Ectodermal cell (in vitro differentiated cells): ENCODE measurements around the gene CCDC74B.
"Not testable (repeated sequence)": the region's sequence is repeated elsewhere in the genome, so short reads cannot be mapped to it uniquely, and the experiment has no call there.

ENCODE experiments used
- H3K27ac ChIP-seq: 2 replicates; pipeline ENCODE4 v1.7.0; 2013; ENCODE audit warnings: mild to moderate bottlenecking, low read depth, low read length; ENCODE audit not compliant: insufficient read depth, poor library complexity, severe bottlenecking
- H3K27me3 ChIP-seq: 2 replicates; pipeline ENCODE4 v1.7.0; 2013; ENCODE audit warnings: mild to moderate bottlenecking, low read length; ENCODE audit not compliant: insufficient read depth, control insufficient read depth, poor library complexity, severe bottlenecking
- H3K36me3 ChIP-seq: one replicate; pipeline ENCODE4 v1.7.0; 2013; ENCODE audit warnings: low read length; ENCODE audit not compliant: control insufficient read depth, insufficient read depth
- H3K4me1 ChIP-seq: one replicate; pipeline ENCODE4 v1.7.0; 2013; ENCODE audit warnings: low read length; ENCODE audit not compliant: control insufficient read depth, insufficient read depth
- H3K4me3 ChIP-seq: 2 replicates; pipeline ENCODE4 v1.7.0; 2013; ENCODE audit warnings: low read depth, low read length, control low read depth; ENCODE audit not compliant: insufficient read depth
- H3K9me3 ChIP-seq: 2 replicates; pipeline ENCODE4 v1.7.0; 2013; ENCODE audit warnings: mild to moderate bottlenecking, low read length, moderate library complexity; ENCODE audit not compliant: control insufficient read depth
- WGBS, 2 experiments: methylation state at CpG; one replicate each; pipeline ENCODE4 v1.1.7; 2013; ENCODE audit warnings: missing lambda C conversion rate in 2 of 2; 5-methylcytosine and 5-hydroxymethylcytosine counted together

CCDC74B gene

DNA sequence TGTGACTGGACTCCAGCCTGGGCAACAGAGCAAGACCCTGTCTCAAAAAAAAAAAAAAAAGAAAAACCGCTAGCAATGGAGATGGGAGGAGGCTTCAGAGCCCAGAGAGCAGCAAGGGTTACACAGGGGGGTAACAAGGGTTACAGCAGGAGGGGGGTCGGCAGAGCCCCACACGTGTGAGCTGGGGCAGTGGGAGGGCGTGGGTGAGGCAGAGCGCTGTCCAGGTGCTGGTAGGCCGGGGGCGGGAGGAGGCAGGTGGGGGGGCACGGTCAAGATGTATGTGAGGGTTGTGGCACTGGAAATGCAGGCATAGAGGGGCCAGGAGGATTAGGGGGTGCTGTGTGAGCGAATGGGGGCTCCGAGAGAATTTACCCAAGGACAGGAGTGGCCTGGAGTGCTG is 40.5 kb upstream of the CCDC74B start:
- 91 to 96% methylated on average over 10 of the region's 10 CpGs for WGBS, 2 experiments
- no peaks in the 10 kb centered on the region for H3K36me3 ChIP-seq
- H3K4me3 ChIP-seq: no peak overlapping the region
- no peak overlapping the region for H3K27ac ChIP-seq
- peaks cover 11% of the 10 kb centered on the region for H3K4me1 ChIP-seq
- no peaks in the 10 kb centered on the region for H3K27me3 ChIP-seq
- no peaks in the 10 kb centered on the region for H3K9me3 ChIP-seq

DNA sequence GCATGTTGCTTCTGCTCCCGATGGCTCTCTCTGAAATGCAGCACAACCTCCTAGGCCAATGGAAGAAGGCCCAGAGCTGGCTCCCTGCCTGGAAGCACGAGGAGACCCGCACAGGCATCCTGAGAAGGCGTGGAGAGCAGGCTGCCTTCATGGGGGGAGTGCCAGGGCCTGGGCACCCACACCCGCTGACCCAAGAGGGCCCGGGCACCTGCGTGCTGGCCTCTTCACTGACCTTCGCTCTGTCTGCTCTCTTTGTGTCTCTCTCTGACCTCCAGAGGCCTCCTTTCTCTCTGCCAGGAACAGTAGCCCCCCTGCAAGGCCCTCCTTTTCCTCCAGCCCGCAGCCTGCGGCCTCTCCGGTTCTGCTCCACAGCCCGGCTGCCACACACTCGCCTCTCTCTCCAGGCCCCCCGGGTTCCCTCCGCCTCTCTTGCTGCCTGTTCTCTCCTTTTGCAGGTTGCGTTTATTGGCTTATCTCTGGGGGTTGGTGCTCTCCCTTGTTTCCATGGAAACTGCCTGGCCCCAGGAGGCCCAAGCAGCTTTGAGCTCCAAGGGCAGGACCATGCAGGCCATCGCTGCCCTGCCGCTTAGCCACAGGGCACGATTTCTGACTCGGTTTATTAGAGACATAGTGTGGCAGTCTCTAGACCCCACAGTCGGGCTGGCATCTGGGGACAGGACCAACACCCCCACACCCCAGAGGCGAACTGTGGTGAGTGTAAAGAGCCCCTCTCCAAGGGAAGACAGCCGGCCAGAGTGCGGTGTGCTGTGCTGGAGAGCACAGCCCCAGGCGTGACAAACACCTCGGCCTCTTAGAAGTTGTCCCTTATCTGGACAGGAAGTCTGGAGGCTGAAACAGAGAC is 38.8 kb upstream of the CCDC74B start:
- Histone ChIP-seq H3K27me3 (no peaks in the 10 kb centered on the region), H3K4me3 (peak overlapping the region; percentile 16), H3K4me1 (peaks cover 11% of the 10 kb centered on the region), H3K9me3 (no peaks in the 10 kb centered on the region), H3K36me3 (no peaks in the 10 kb centered on the region), H3K27ac (peak overlapping the region; percentile 50)
- 57 to 61% methylated on average over 26 of the region's 26 CpGs for WGBS, 2 experiments

DNA sequence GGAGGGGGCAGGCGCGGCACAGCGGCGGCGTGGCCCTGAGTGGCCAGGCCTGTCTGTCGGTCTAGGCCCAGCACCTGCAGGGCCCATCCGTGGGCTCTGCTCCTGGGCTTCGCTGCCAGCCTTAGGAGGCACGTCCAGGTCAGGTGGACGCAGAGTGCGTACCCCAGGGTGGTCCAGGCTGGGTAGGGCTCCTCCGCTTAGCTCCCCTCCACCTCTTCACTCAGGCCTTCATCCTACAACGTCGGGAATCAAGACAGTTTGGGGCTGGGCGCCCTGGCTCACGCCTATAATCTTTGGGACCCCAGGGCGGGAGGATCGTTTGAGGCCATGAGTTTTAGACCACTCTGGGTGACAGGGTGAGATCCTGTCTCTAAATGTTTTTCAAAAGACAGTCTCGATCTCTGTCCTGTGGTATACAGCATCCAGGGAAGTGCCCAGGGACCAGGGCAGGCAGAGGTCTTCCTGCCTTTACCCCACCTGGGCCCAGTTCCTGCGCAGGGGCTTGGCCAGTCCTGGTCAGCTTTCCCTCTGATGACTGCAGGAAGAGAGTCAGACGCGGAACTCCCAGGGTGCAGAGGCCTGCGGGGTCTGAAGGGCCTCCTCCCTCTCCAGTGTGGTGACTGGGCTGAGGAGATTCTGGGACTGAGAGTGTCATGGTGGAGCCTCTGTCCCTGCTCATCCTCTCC is 38.1 kb upstream of the CCDC74B start:
- not testable (repeated sequence) for H3K27ac ChIP-seq

DNA sequence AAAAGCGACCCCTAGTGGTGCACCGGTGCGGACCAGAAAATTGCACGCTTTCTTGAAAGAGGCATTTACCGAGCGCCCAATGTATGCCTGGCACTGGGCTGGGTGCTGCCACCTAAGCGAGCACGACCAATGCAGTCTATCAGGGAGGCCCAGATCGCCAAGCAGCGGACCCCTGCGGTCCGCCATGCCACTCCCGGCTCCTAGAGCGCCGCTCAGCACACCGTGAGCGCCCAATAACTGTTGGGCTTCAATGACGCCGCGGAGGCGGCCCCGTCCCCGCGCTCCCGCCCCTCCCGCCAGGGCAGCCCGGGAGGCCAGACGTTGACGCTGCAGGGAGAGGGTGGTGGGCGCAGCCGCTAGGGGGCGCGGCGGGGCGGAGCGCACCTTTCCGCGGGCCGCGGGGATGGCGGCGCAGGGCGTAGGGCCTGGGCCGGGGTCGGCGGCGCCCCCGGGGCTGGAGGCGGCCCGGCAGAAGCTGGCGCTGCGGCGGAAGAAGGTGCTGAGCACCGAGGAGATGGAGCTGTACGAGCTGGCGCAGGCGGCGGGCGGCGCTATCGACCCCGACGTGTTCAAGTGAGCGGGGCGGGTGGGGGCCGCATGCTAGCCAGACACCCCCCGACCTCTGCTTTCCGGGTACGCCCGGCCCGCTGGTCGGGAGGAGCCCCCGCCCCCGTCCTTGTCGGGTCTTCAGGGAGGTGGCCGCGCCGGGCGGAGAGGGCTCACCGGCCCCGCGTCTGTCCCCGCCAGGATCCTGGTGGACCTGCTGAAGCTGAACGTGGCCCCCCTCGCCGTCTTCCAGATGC is 37.2 kb upstream of the CCDC74B start, which contains the start of gene MZT2B:
Gene MZT2B, plus strand, starts transcription at position 383 of the 803 bp plus-strand sequence. Its CDS starts 21 bp downstream, at position 404.
- 0% methylated on average over 75 of the region's 86 CpGs for WGBS, 2 experiments
- Histone ChIP-seq H3K27ac (peak within 1 kb of the TSS; percentile 59), H3K4me3 (peak within 1 kb of the TSS; percentile 97), H3K4me1 (peaks cover 11% of the 10 kb centered on the region)
- not testable (repeated sequence) for H3K9me3 ChIP-seq, H3K27me3 ChIP-seq, H3K36me3 ChIP-seq

More for the DNA sequence above, 38.1 kb upstream of the CCDC74B start:
- WGBS, 2 experiments: 39 to 40% methylated on average over 23 of the region's 23 CpGs
- H3K4me3 ChIP-seq: peak overlapping the region; percentile 28
- H3K9me3 ChIP-seq, H3K27me3 ChIP-seq, H3K36me3 ChIP-seq: not testable (repeated sequence)
- H3K4me1 ChIP-seq: peaks cover 11% of the 10 kb centered on the region

DNA sequence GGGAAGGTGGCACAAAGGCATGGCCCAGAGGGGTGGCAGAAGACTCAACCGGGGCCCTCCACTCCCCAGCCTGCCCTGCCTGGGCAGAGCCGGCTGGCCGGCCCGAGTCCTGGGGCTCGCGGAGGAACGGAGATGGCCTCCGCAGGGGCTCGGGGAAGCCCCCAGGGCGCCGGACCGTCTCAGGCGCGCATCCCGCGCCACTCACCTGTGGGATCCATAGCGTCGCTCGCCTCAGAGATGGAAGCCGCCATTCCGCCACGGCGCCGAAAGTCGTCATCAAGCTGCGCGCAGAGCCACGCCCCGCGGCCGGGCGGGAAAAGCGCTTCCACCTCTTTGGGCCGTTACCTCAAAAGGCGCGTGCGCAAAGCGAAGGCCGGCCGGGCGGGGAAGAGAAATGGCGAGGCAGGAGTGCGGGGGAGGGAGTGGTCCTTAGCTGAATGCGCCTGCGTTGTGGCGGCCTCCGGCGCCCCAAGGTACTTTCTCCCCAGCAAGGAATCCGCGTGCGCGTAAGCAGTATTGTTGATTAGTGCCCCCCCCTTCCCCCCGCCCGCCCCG is 36.5 kb upstream of the CCDC74B start, which contains the start of gene SMPD4:
Gene SMPD4, minus strand, starts transcription at position 278 of the 555 bp plus-strand sequence. CDS start 5,010 bp downstream, outside the sequence.
- peak within 1 kb of the TSS; percentile 97 for H3K4me3 ChIP-seq
- peak within 1 kb of the TSS; percentile 59 for H3K27ac ChIP-seq
- WGBS, 2 experiments: 0% methylated on average over 55 of the region's 55 CpGs
- no peaks in the 10 kb centered on the region for H3K36me3 ChIP-seq
- peaks cover 11% of the 10 kb centered on the region for H3K4me1 ChIP-seq
- no peaks in the 10 kb centered on the region for H3K9me3 ChIP-seq
- no peaks in the 10 kb centered on the region for H3K27me3 ChIP-seq

DNA sequence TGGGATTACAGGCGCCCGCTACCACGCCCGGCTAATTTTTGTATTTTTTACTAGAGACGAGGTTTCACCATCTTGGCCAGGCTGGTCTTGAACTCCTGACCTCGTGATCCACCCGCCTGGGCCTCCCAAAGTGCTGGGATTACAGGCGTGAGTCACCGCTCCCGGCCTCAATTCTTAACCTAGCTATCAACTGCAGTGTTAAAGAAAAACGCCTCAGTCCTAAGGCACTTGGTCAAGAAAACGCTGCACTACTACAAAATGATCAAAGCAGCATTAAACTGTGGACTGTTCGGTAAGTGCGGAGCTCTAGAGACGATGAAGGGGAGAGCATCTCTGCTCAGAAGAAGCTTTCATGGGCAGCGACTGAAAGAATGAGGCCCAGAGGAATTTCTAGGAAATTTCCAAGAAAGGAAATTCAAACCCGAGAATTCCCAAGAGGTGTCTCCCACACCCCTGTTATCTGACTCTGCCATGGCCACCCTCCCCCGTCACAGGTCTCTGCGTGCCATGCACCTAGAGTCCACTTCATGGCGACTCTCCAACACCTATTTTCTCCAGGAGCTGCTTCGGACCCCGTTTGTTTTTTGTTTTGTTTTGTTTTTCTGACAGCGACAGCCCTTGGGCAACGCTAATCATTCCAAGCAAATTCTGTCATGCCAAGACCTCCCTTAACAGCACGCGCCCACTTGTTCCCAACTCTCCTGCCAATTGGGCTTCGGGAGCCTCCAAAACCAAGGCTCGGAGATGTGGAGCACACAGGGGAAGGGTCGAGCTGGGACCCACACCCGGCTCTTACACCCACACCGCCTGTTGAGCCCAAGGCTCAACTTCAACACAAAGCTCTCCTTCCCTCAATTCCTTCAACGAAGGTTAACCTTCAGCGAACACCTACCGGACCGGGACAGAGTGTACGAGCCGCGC is 35.8 kb upstream of the CCDC74B start:
- Histone ChIP-seq H3K4me1 (peaks cover 11% of the 10 kb centered on the region), H3K27ac (peak overlapping the region; percentile 44), H3K4me3 (peak overlapping the region; percentile 97)
- not testable (repeated sequence) for H3K36me3 ChIP-seq, H3K27me3 ChIP-seq, H3K9me3 ChIP-seq
- 23 to 27% methylated on average over 38 of the region's 38 CpGs for WGBS, 2 experiments

DNA sequence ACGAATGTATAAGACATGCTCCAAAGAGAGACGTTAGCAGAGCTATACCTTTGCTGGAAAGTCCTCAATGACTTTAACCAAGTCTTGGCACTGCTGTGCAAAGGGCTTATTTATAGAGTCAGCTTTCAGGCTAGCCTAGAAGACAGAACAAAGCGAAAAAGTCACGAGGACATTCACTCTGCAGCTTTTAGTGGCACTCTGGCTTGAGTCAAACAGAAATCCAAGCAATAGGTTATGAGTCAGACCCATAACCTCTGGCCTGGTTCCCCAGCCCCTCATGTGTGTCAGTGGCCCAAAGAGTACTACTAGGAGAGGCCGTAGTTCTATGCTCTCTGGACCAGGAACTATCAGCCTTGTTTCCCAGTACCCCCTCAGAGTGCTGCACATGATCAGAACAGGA is 30.0 kb upstream of the CCDC74B start:
- H3K36me3 ChIP-seq: peaks cover 10% of the 10 kb centered on the region
- H3K27me3 ChIP-seq, H3K4me3 ChIP-seq, H3K4me1 ChIP-seq, H3K27ac ChIP-seq, H3K9me3 ChIP-seq: not testable (repeated sequence)
- 93 to 96% methylated on average over 5 of the region's 5 CpGs for WGBS, 2 experiments

DNA sequence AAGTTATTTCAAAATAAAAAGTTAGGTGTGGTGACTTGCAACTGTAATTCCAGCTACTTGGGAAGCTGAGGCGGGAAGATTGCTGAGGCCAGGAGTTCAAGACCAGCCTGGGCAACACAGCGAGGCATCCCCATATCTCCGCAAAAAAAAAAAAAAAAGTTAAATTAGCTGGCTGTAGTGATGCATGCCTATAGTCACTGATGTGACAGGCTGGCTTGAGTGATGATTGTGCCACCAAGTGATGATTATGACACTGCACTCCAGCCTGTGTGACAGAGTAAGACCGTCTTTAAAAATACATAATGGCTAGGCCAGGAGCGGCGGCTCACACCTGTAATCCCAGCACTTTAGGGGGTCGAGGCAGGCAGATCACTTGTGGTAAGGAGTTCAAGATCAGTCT is 25.0 kb upstream of the CCDC74B start:
- Histone ChIP-seq H3K27me3 (no peaks in the 10 kb centered on the region), H3K4me3 (no peak overlapping the region), H3K27ac (no peak overlapping the region), H3K4me1 (no peaks in the 10 kb centered on the region), H3K9me3 (no peaks in the 10 kb centered on the region), H3K36me3 (peaks cover 19% of the 10 kb centered on the region)
- WGBS, 2 experiments: 95 to 96% methylated on average over 7 of the region's 7 CpGs

DNA sequence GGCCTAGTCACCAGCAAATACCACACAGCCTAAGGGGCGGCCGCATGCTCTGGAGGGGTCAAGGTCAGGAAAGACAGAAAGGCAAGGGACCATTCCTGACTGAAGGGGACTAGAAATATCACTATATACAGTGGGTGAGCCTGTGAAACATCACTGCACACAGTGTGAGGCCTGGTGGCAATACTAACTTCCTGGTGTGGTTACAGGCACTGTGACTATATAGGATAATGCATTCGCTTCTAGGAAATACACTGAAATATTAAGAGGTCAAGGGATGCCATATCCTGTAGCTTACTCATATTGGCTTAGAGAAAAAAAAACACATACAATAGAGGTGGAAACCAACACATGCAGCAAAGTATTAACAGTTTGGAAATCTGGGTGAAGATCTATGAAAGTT is 24.3 kb upstream of the CCDC74B start:
- not testable (repeated sequence) for H3K27me3 ChIP-seq, H3K9me3 ChIP-seq, H3K4me3 ChIP-seq, H3K27ac ChIP-seq, H3K4me1 ChIP-seq
- WGBS, 2 experiments: 90 to 100% methylated on average over 1 to 3 of the region's 3 CpGs
- peaks cover 20% of the 10 kb centered on the region for H3K36me3 ChIP-seq
